Measurements from ENCODE around the gene SPPL2B. TPM values are rescaled to one million over a fixed set of nuclear protein-coding genes. Genes with fewer than 3 reads are reported as not detected.
A peak's percentile ranks its signal among the peaks of the same experiment; 100 is the strongest.

Gene SPPL2B
- total RNA-seq, 1 experiment from 2014 or later = 18.2 TPM

DNA sequence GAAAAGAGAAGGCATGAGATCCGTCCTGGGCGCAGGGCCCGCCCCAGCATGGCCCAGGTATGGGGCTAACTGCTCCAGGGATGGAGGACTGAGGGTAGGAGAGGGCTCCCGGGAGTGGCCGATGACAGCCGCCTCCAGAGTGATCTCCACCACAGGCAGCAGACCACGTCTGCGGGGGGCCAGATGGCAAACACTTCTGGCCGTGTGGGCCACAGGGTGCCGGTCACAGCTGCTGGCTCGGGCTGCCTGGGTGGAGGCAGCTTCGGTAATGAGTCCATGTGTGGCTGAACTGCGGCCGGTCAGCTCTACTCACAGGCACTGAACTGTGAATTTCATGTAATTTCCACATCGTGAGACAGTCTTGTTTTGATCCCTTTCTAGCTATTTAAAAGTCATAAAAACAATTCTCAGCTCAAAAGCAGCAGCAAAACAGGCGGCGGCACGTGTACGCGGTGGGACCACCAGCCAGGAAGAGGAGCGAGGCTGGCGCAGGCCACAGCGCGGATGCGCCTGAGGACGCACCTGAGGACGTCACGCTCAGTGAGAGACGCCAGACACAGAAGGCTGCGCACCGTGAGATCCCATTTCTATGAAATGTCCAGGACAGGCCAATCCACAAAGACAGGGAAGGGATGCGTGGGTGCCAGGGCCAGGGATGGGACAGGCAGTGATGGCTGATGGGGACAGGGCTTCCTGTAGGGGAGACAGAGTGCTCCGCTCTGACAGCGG, 4.1 kb upstream of the SPPL2B start:
- H2AFZ ChIP-seq (ENCODE audit: low read length) = no peak overlapping the region
- H3K4me3 ChIP-seq (ENCODE audit: low read length) = no peak overlapping the region
- no peaks in the 10 kb centered on the region for H3K9me3 ChIP-seq (ENCODE audit: low read length)
- peaks cover 22% of the 10 kb centered on the region; the same call in 1 of the 2 replicates for H4K20me1 ChIP-seq (ENCODE audit: insufficient read depth, low read depth, low read length)
- no peak for DNase-seq
- H3K4me1 ChIP-seq (ENCODE audit: low read length) = peaks cover 16% of the 10 kb centered on the region
- H3K9ac ChIP-seq (ENCODE audit: low read length) = no peak overlapping the region
- peaks cover 33% of the 10 kb centered on the region for H3K79me2 ChIP-seq (ENCODE audit: low read length)
- H3K27me3 ChIP-seq (ENCODE audit: low read length) = no peaks in the 10 kb centered on the region
- no peaks in the 10 kb centered on the region for H3K9me2 ChIP-seq (replicated peaks; ENCODE audit: insufficient read depth, low read length)
- no peak overlapping the region for H3K27ac ChIP-seq (ENCODE audit: low read length)
- no peaks in the 10 kb centered on the region for H3K36me3 ChIP-seq (ENCODE audit: insufficient read depth, low read length)
- H3K4me2 ChIP-seq (ENCODE audit: low read depth, low read length, poor library complexity, severe bottlenecking) = no peak overlapping the region

DNA sequence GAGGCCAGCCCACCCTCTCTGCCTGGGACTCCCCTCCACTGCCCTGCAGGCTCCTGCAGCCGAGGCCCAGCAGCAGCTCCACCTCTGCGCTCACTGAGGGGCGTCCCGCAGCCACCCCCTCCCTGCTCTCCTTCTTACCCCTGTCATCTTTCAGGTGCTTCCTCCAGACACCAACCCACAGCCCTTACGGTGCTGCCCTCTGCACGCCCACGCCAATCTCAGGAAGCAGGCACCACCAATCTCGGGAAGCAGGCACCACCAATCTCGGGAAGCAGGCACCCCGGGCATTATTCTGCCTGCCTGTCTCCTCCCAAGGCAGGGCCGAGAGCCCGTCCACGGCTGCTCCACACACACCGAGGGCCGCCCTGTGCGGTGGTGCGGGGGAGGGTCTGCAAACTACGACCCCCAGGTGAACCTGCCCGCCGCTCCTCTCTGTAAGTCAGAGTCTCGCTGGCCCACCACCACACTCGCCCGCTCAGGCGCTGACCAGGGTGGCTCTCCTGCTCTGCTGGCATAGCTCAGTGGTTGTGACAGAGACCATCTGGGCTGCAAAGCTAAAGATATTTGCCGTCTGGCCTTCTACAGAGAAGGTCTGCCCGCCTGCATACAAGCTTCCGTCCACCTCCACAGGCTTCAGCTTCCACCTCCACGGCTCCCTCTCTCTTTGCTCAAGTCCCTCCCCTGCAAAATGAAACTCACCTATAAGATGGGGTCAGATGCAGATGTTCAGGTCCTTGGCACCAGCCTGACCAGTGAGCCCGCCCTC, 3.0 kb upstream of the SPPL2B start:
- H4K20me1 ChIP-seq (ENCODE audit: insufficient read depth, low read depth, low read length) = peaks cover 22% of the 10 kb centered on the region; the same call in 1 of the 2 replicates
- H3K9me2 ChIP-seq (replicated peaks; ENCODE audit: insufficient read depth, low read length) = no peaks in the 10 kb centered on the region
- H3K79me2 ChIP-seq (ENCODE audit: low read length) = peaks cover 42% of the 10 kb centered on the region
- no peak overlapping the region for H3K27ac ChIP-seq (ENCODE audit: low read length)
- H3K27me3 ChIP-seq (ENCODE audit: low read length) = no peaks in the 10 kb centered on the region
- no peak overlapping the region for H3K4me2 ChIP-seq (ENCODE audit: low read depth, low read length, poor library complexity, severe bottlenecking)
- H3K4me1 ChIP-seq (ENCODE audit: low read length) = peaks cover 23% of the 10 kb centered on the region
- no peak overlapping the region for H3K4me3 ChIP-seq (ENCODE audit: low read length)
- H3K9ac ChIP-seq (ENCODE audit: low read length) = no peak overlapping the region
- DNase-seq = no peak
- no peak overlapping the region for H2AFZ ChIP-seq (ENCODE audit: low read length)
- no peaks in the 10 kb centered on the region for H3K9me3 ChIP-seq (ENCODE audit: low read length)
- no peaks in the 10 kb centered on the region for H3K36me3 ChIP-seq (ENCODE audit: insufficient read depth, low read length)

GRCh38 chr19:2326699-2327360, 1.7 kb upstream of the SPPL2B start:
- no peaks in the 10 kb centered on the region for H3K9me3 ChIP-seq (ENCODE audit: low read length)
- H3K27me3 ChIP-seq (ENCODE audit: low read length) = no peaks in the 10 kb centered on the region
- peaks cover 56% of the 10 kb centered on the region for H3K79me2 ChIP-seq (ENCODE audit: low read length)
- DNase-seq = no peak
- H3K4me2 ChIP-seq (ENCODE audit: low read depth, low read length, poor library complexity, severe bottlenecking) = peak overlapping the region; percentile 85
- no peaks in the 10 kb centered on the region for H3K36me3 ChIP-seq (ENCODE audit: insufficient read depth, low read length)
- peaks cover 17% of the 10 kb centered on the region; the same call in 1 of the 2 replicates for H4K20me1 ChIP-seq (ENCODE audit: insufficient read depth, low read depth, low read length)
- H2AFZ ChIP-seq (ENCODE audit: low read length) = no peak overlapping the region
- H3K9ac ChIP-seq (ENCODE audit: low read length) = peak overlapping the region; percentile 99; the same call in 1 of the 2 replicates
- peak overlapping the region; percentile 97; the same call in 1 of the 2 replicates for H3K4me3 ChIP-seq (ENCODE audit: low read length)
- no peak overlapping the region for H3K27ac ChIP-seq (ENCODE audit: low read length)
- H3K4me1 ChIP-seq (ENCODE audit: low read length) = peaks cover 37% of the 10 kb centered on the region
- H3K9me2 ChIP-seq (replicated peaks; ENCODE audit: insufficient read depth, low read length) = no peaks in the 10 kb centered on the region

DNA sequence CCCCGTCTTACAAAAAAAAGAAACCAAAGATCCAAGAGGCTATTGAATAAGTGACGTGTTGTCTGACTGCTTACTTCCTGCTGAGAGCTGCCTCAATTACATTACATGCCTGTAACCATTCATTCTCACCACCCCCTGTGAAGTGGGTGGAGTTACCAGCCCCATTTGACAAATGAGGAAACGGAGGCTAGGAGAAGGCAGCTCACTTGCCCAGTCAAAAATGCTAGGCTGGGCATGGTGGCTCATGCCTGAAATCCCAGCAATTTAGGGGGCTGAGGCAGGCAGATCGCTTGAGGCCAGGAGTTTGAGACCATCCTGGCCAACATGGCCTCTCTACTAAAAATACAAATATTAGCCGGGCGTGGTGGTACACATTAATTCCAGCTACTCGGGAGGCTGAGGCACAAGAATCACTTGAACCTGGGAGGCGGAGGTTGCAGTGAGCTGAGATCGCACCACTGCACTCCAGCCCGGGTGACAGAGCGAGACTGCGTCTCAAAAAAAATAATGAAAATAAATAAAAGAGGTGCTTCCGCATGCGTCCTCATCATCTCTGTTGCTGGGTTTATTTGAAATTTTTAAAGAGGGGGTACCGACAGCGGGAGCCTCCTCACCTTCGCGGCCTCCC, 597 bp upstream of the SPPL2B start:
- Histone ChIP-seq H3K79me2 (ENCODE audit: low read length) (peaks cover 66% of the 10 kb centered on the region), H3K9me3 (ENCODE audit: low read length) (no peaks in the 10 kb centered on the region), H2AFZ (ENCODE audit: low read length) (no peak overlapping the region), H3K36me3 (ENCODE audit: insufficient read depth, low read length) (no peaks in the 10 kb centered on the region), H3K9me2 (replicated peaks; ENCODE audit: insufficient read depth, low read length) (no peaks in the 10 kb centered on the region), H3K27me3 (ENCODE audit: low read length) (no peaks in the 10 kb centered on the region), H3K27ac (ENCODE audit: low read length) (peak overlapping the region; percentile 64), H3K4me2 (ENCODE audit: low read depth, low read length, poor library complexity, severe bottlenecking) (peak overlapping the region; percentile 85), H3K9ac (ENCODE audit: low read length) (peak overlapping the region; percentile 99), H3K4me1 (ENCODE audit: low read length) (peaks cover 47% of the 10 kb centered on the region), H4K20me1 (ENCODE audit: insufficient read depth, low read depth, low read length) (peaks cover 17% of the 10 kb centered on the region; the same call in 1 of the 2 replicates), H3K4me3 (ENCODE audit: low read length) (peak overlapping the region; percentile 97)
- peak; percentile 93 for DNase-seq

- H3K4me1 ChIP-seq (ENCODE audit: low read length) = peaks cover 47% of the 10 kb centered on the region
- peak overlapping the region; percentile 99 for H3K9ac ChIP-seq (ENCODE audit: low read length)
- H3K9me2 ChIP-seq (replicated peaks; ENCODE audit: insufficient read depth, low read length) = no peaks in the 10 kb centered on the region
- H3K36me3 ChIP-seq (ENCODE audit: insufficient read depth, low read length) = 0 out of 2 replicates have a peak, but pooled peaks cover 7% of the 10 kb centered on the region
- H3K9me3 ChIP-seq (ENCODE audit: low read length) = no peaks in the 10 kb centered on the region
- peak overlapping the region; percentile 97 for H3K4me3 ChIP-seq (ENCODE audit: low read length)
- peak overlapping the region; percentile 85 for H3K4me2 ChIP-seq (ENCODE audit: low read depth, low read length, poor library complexity, severe bottlenecking)
- H3K79me2 ChIP-seq (ENCODE audit: low read length) = peaks cover 78% of the 10 kb centered on the region
- no peak overlapping the region for H2AFZ ChIP-seq (ENCODE audit: low read length)
- H3K27ac ChIP-seq (ENCODE audit: low read length) = peak overlapping the region; percentile 64; the same call in 1 of the 2 replicates
- DNase-seq = peak; percentile 52
- H3K27me3 ChIP-seq (ENCODE audit: low read length) = no peaks in the 10 kb centered on the region
- H4K20me1 ChIP-seq (ENCODE audit: insufficient read depth, low read depth, low read length) = peaks cover 17% of the 10 kb centered on the region; the same call in 1 of the 2 replicates
Measured at GRCh38 chr19:2329149-2329478, 630 bp downstream of the SPPL2B start.

DNA sequence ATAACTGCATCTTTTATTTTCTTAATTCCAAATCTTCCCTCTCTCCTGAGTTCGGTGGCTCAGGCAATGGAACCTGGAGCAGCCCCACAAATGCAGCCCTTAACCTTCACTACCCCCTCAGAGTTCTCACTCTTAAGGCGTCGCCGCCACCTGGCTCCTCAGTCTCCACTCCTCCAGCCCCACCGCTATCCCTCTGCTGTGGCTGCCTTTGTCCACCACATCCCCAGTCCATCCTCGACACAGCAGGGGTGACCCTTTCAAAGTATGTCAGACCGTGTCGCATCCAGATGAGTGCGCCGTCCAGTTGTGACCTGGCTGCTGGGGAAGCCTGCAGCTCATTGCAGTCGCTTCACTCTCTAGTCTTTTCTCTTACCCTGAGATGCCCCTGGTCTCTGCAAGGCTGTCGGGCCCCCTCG, 1.0 kb downstream of the SPPL2B start:
- Histone ChIP-seq H3K79me2 (ENCODE audit: low read length) (peaks cover 82% of the 10 kb centered on the region), H3K27me3 (ENCODE audit: low read length) (no peaks in the 10 kb centered on the region), H3K4me3 (ENCODE audit: low read length) (peak overlapping the region; percentile 97), H3K9ac (ENCODE audit: low read length) (peak overlapping the region; percentile 99), H3K27ac (ENCODE audit: low read length) (peak overlapping the region; percentile 64; the same call in 1 of the 2 replicates), H2AFZ (ENCODE audit: low read length) (no peak overlapping the region), H3K4me1 (ENCODE audit: low read length) (peaks cover 47% of the 10 kb centered on the region), H3K9me3 (ENCODE audit: low read length) (peaks cover 1% of the 10 kb centered on the region; the same call in 1 of the 2 replicates), H3K9me2 (replicated peaks; ENCODE audit: insufficient read depth, low read length) (no peaks in the 10 kb centered on the region), H3K4me2 (ENCODE audit: low read depth, low read length, poor library complexity, severe bottlenecking) (peak overlapping the region; percentile 85), H4K20me1 (ENCODE audit: insufficient read depth, low read depth, low read length) (peaks cover 17% of the 10 kb centered on the region; the same call in 1 of the 2 replicates), H3K36me3 (ENCODE audit: insufficient read depth, low read length) (0 out of 2 replicates have a peak, but pooled peaks cover 7% of the 10 kb centered on the region)
- no peak for DNase-seq

- Histone ChIP-seq H2AFZ (ENCODE audit: low read length) (no peak overlapping the region), H3K27ac (ENCODE audit: low read length) (no peak overlapping the region), H3K4me3 (ENCODE audit: low read length) (no peak overlapping the region; the same call in 1 of the 2 replicates), H3K9me3 (ENCODE audit: low read length) (peaks cover 5% of the 10 kb centered on the region; the same call in 1 of the 2 replicates), H3K9ac (ENCODE audit: low read length) (0 out of 2 replicates have a peak overlapping the region, but pooled peaks have one; percentile 13), H3K4me2 (ENCODE audit: low read depth, low read length, poor library complexity, severe bottlenecking) (peak overlapping the region; percentile 85), H3K27me3 (ENCODE audit: low read length) (no peaks in the 10 kb centered on the region), H3K79me2 (ENCODE audit: low read length) (peaks cover 83% of the 10 kb centered on the region), H4K20me1 (ENCODE audit: insufficient read depth, low read depth, low read length) (peaks cover 16% of the 10 kb centered on the region; the same call in 1 of the 2 replicates), H3K4me1 (ENCODE audit: low read length) (peaks cover 47% of the 10 kb centered on the region), H3K9me2 (replicated peaks; ENCODE audit: insufficient read depth, low read length) (no peaks in the 10 kb centered on the region), H3K36me3 (ENCODE audit: insufficient read depth, low read length) (0 out of 2 replicates have a peak, but pooled peaks cover 7% of the 10 kb centered on the region)
- DNase-seq = no peak
Measured at GRCh38 chr19:2330255-2330631, 1.8 kb downstream of the SPPL2B start.

All from Karpas-422 (cell line).